Measurements from ENCODE around the gene GSC2. TPM values are rescaled to one million over a fixed set of nuclear protein-coding genes. Genes with fewer than 3 reads are reported as not detected.
A peak's percentile ranks its signal among the peaks of the same experiment; 100 is the strongest.

Gene GSC2
- total and polyA plus RNA-seq, 9 of the 15 experiments (the other 6 are each of a cell fraction or from before 2014, with no cell fraction given): not detected

- in situ Hi-C loops (cut with MboI) (no loop called here), intact Hi-C loops (cut with micrococcal nuclease) (no loop called here)
- no peak for FAIRE-seq
- ChIA-PET POLR2A (interaction anchor here (0.5 to 6.0 kb wide), 6 partner anchors 14 to 1351 kb away, joined by 3 to 67 read pairs (median 4); partner anchors contain the start of gene DGCR2), CTCF (ENCODE audit: low intra/inter-chr PET ratio) (no interaction called here)
- H3K4me1 ChIP-seq (replicated peaks in 1 of 2; ENCODE audit: control insufficient read depth in 2 of 2, insufficient read depth in 2 of 2, low read length in 2 of 2): peaks cover 18 to 19% of the 10 kb centered on the region in 2 experiments
- no peak overlapping the region for H2AFZ ChIP-seq (ENCODE audit: low read depth, low read length)
- no peak overlapping the region for H3K27ac ChIP-seq (ENCODE audit: extremely low read depth, low read depth, low read length)
- H3K4me3 ChIP-seq: no peak overlapping the region
- no peak overlapping the region for H3K4me2 ChIP-seq (ENCODE audit: insufficient read depth, low read length)
- no TSS peak for BruUV-seq (replicated peaks)
- peaks cover 32% of the 10 kb centered on the region for H4K20me1 ChIP-seq (replicated peaks; ENCODE audit: control insufficient read depth, insufficient read depth, low read length)
- H3K9me3 ChIP-seq (replicated peaks; ENCODE audit: control insufficient read depth, insufficient read depth, low read depth, low read length): no peaks in the 10 kb centered on the region
- DNase-seq (ENCODE audit: extremely low read depth in 1 of 4, low spot score in 3 of 4): peak in 2 of 4 experiments; percentile 22 to 51
- 74% methylated on average over 5 of the region's 5 CpGs for whole genome bisulfite sequencing (ENCODE audit: insufficient coverage, low coverage, missing lambda C conversion rate)
- peak overlapping the region in 1 of 2 experiments; percentile 43; a peak in 1 of 4 replicates for H3K9ac ChIP-seq (ENCODE audit: insufficient read depth in 1 of 2, low read depth in 2 of 2, low read length in 2 of 2)
- peaks cover 45% of the 10 kb centered on the region for H3K36me3 ChIP-seq (ENCODE audit: control insufficient read depth, insufficient read depth, low read length)
- peak; percentile 8; the same call in 1 of the 3 replicates for ATAC-seq
- peaks cover 86% of the 10 kb centered on the region for H3K79me2 ChIP-seq (ENCODE audit: control insufficient read depth, insufficient read depth, low read length)
- no peaks in the 10 kb centered on the region for H3K27me3 ChIP-seq (ENCODE audit: control insufficient read depth in 2 of 2, insufficient read depth in 2 of 2, low read length in 2 of 2)
- H3K9me1 ChIP-seq (ENCODE audit: control insufficient read depth, insufficient read depth, low read length): peaks cover 5% of the 10 kb centered on the region
- TF ChIP-seq ZNF398 (CRISPR knock-in tag; IDR thresholded peaks at IDR 0.05): no peak
- TF ChIP-seq PKNOX1 (IDR thresholded peaks at IDR 0.05): peak; percentile 26; the same call in 1 of the 2 replicates
- peak; percentile 72; the same call in 1 of the 2 replicates for TF ChIP-seq STAT6 (CRISPR knock-in tag; IDR thresholded peaks at IDR 0.05)
- TF ChIP-seq ZNF232 (CRISPR knock-in tag; IDR thresholded peaks at IDR 0.05): 0 out of 2 replicates have a peak, but pooled peaks have one; percentile 34
- TF ChIP-seq NR4A1 (CRISPR knock-in tag; IDR thresholded peaks at IDR 0.05): no peak
- TF ChIP-seq NR4A1 (tag; IDR thresholded peaks at IDR 0.05): no peak
- peak; percentile 88 for TF ChIP-seq WHSC1 (IDR thresholded peaks at IDR 0.05; ENCODE audit: low read length)
- peak; percentile 31 for TF ChIP-seq ZNF699 (CRISPR knock-in tag; IDR thresholded peaks at IDR 0.05; ENCODE audit: insufficient replicate concordance)
- no peak for TF ChIP-seq SMAD1 (IDR thresholded peaks at IDR 0.05; ENCODE audit: low read depth, low read length, partially characterized antibody)
- no peak for TF ChIP-seq ZNF592 (IDR thresholded peaks at IDR 0.05)
Observed at GRCh38 chr22:19103880-19104821, 45.9 kb downstream of the GSC2 start.

Measured in K562 (cell line).